Ovary (tissue), 3 donors: ENCODE results near the gene MAP4K4.

Experiments used
- EP300 ChIP-seq: sonication (generic); formaldehyde crosslinking; IDR thresholded peaks from one replicate; pipeline ENCODE4 v1.6.1; 2017; ENCODE audit warnings: antibody characterized with exemption
- POLR2A ChIP-seq: fragments of 450-650 bp; IDR thresholded peaks from one replicate; pipeline ENCODE4 v1.6.1; 2017; ENCODE audit warnings: antibody characterized with exemption, mild to moderate bottlenecking, moderate library complexity
- TF ChIP-seq, protein P1 (sequence below), 3 donors: fragments of 450-650 bp in 2 of 3; fragments of 200-600 bp in 1 of 3; IDR thresholded peaks; one replicate each; pipeline versions ENCODE4 v1.5.1 to v1.8.0; 2016 to 2022; ENCODE audit warnings: antibody characterized with exemption in 3 of 3, mild to moderate bottlenecking in 1 of 3
- donor health status: DM: no; HTN: no; CAD: no.

DNA sequence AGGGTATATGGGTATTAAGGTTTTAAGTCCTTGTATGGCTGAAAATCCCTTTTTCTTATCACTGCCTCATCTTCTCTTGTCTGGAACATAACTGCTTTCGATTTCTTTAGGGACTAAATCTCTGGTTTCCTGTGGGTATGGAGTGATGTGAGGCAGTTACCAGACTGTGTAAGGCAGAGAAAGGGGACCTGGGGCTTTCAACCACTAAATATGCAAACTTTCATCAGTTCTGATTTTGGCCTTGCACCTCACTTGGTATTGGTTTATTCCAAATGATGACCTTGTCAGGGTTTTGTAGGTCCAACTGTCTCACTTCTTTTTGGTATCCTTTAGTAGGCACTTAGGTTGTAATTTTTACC, 9.3 kb downstream of the MAP4K4 start:
- TF ChIP-seq, protein P1, sequence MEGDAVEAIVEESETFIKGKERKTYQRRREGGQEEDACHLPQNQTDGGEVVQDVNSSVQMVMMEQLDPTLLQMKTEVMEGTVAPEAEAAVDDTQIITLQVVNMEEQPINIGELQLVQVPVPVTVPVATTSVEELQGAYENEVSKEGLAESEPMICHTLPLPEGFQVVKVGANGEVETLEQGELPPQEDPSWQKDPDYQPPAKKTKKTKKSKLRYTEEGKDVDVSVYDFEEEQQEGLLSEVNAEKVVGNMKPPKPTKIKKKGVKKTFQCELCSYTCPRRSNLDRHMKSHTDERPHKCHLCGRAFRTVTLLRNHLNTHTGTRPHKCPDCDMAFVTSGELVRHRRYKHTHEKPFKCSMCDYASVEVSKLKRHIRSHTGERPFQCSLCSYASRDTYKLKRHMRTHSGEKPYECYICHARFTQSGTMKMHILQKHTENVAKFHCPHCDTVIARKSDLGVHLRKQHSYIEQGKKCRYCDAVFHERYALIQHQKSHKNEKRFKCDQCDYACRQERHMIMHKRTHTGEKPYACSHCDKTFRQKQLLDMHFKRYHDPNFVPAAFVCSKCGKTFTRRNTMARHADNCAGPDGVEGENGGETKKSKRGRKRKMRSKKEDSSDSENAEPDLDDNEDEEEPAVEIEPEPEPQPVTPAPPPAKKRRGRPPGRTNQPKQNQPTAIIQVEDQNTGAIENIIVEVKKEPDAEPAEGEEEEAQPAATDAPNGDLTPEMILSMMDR (IDR thresholded peaks at IDR 0.05), result no peak
- TF ChIP-seq EP300 (no peak), POLR2A (no peak)
